GM12878 (cell line): ENCODE measurements around the gene THEM4.

Experiments used
- ATF2 ChIP-seq: IDR thresholded peaks from 2 replicates; pipeline ENCODE4 v1.6.1; 2012; ENCODE audit warnings: low read length, inconsistent platforms
- EP300 ChIP-seq, 2 experiments: fragments of 150-350 bp in 1 of 2; IDR thresholded peaks; 2 replicates each; pipeline ENCODE4 v1.6.1; 2011 to 2012; ENCODE audit warnings: low read depth in 2 of 2, low read length in 2 of 2, borderline replicate concordance in 1 of 2, improper control_type of control experiment in 1 of 2, inconsistent platforms in 1 of 2; ENCODE audit not compliant: control insufficient read depth in 1 of 2
- HDGF ChIP-seq: fragments of 450-650 bp; IDR thresholded peaks from 2 replicates; pipeline ENCODE4 v1.6.1; 2016; ENCODE audit warnings: antibody characterized with exemption
- IRF4 ChIP-seq: IDR thresholded peaks from 2 replicates; pipeline ENCODE4 v1.6.1; 2011; ENCODE audit warnings: low read depth, low read length
- KLF5 ChIP-seq: fragments of 450-650 bp; IDR thresholded peaks from 2 replicates; pipeline ENCODE4 v1.6.1; 2014; ENCODE audit warnings: mild to moderate bottlenecking; ENCODE audit not compliant: partially characterized antibody
- RAD21 ChIP-seq: IDR thresholded peaks from 2 replicates; pipeline ENCODE4 v1.6.1; 2011; ENCODE audit warnings: mild to moderate bottlenecking, low read depth, low read length, moderate library complexity; ENCODE audit not compliant: insufficient read depth
- SIX5 ChIP-seq: IDR thresholded peaks from 2 replicates; pipeline ENCODE4 v1.6.1; 2011; ENCODE audit warnings: mild to moderate bottlenecking, low read depth, low read length, moderate library complexity; ENCODE audit not compliant: severe bottlenecking
- SMC3 ChIP-seq: IDR thresholded peaks from 2 replicates; pipeline ENCODE4 v1.6.1; 2011; ENCODE audit warnings: low read length, improper control_type of control experiment, borderline replicate concordance
- SREBF2 ChIP-seq: IDR thresholded peaks from 2 replicates; pipeline ENCODE4 v1.6.1; 2012; ENCODE audit warnings: mild to moderate bottlenecking, low read length
- TAF1 ChIP-seq: IDR thresholded peaks from 2 replicates; pipeline ENCODE4 v1.6.1; 2011; ENCODE audit warnings: mild to moderate bottlenecking, low read depth, low read length, borderline replicate concordance
- TCF12 ChIP-seq: IDR thresholded peaks from 2 replicates; pipeline ENCODE4 v1.6.1; 2011; ENCODE audit warnings: low read depth, mild to moderate bottlenecking, low read length
- ZNF274 ChIP-seq: IDR thresholded peaks from one replicate; pipeline ENCODE4 v1.8.0; 2011; ENCODE audit not compliant: insufficient read length, insufficient read depth

GRCh38 chr1:151939779-151940178 lies 30.5 kb upstream of the THEM4 start:
- TF ChIP-seq TCF12 (no peak), EP300 (IDR thresholded peaks at IDR 0.05; ENCODE audit: borderline replicate concordance in 1 of 2, control insufficient read depth in 1 of 2, low read depth in 2 of 2, low read length in 2 of 2) (no peak), SIX5 (no peak), TAF1 (no peak), SREBF2 (no peak), IRF4 (no peak), HDGF (no peak), RAD21 (no peak), KLF5 (no peak), ZNF274 (no peak), SMC3 (no peak), ATF2 (no peak)
